NCI-H2171 (cell line): ENCODE results near the gene HOTAIR.

ENCODE experiments used
- DNase-seq: peaks from one replicate; lab custom pipeline; 2025; lab: John Stamatoyannopoulos, UW

HOTAIR gene

GRCh38 chr12:53988541-53989226, 13.9 kb upstream of the HOTAIR start:
- no peak for DNase-seq

- no peak for DNase-seq
Measured at GRCh38 chr12:53987787-53988230, 13.1 kb upstream of the HOTAIR start.

DNA sequence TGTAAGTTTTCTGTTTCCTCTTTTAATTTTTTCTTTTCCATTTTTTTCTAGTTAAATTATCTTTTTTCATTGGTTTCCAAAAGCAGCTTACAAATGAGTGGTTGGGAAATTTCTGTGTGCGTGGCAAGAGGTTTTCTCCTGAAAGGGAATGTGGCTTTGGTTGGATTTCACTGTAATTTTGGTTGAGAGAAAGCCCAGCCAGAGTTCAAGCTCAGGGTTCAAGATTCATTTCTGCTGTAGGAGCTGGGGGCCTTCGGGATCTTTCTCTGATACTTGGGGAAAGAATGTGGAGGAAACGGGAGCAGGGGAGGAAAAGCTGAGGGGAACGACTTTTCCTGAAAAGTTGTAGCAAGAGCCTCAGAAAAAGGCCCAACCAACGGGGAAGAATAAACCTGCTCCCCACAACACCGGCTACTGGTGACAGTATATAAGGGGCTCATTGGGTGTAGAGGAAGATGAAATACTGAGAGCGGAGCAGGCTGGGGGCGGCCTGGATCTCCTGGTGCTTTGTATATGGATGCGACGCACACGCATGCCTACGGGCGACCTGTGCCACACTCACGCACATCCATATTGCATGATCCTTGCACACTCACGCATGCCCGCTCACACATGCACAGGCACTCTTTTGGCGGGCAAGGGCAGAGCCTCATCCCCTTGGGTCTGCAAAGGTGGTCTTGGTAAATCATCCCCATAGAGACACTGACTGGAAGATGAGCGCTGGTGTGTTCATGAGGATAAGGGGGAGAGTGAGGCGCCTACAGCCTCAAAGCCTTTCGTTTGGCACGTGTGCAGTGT, 12.1 kb upstream of the HOTAIR start:
- DNase-seq, result no peak

GRCh38 chr12:53985994-53986685, 11.4 kb upstream of the HOTAIR start:
- DNase-seq, result no peak

GRCh38 chr12:53985692-53985993, 10.9 kb upstream of the HOTAIR start:
- DNase-seq, result no peak

- peak; percentile 97 for DNase-seq
Measured at GRCh38 chr12:53984901-53985691, 10.3 kb upstream of the HOTAIR start, which contains the start of gene HOXC10. HOXC10 (plus strand) TSS chr12:53985146; CDS start chr12:53985260, 114 bp downstream.

DNA sequence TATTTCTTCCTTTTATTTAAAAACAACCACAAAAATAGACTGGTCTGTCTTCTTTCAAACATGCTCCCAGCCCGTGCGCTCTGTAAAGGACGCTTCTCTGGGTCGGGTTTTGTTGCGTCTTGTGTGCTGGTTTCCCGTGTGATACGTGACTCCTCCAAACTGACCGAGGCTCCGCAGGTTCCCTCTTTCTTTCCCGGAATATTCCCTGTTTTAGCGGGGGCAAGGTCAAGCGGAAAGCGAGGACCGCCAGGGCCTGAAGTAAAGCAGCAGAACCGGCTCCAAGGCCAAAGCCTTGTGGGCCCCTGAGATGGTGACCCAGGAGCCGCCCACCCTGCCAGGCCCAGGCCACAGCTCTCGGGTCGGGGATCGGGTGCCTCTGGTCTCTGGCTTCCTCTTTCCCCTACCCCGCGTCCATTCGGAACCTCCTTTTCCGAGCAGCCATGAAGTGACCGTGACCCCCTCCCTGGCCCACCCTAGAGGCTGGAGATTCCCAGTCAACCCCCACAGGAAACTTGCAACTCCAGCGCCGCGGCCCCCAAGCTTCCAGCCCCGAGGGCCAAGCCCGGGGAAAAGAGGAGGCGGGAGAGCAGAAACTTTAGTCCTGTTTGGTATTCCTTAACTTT, 9.3 kb upstream of the HOTAIR start:
- no peak for DNase-seq

- DNase-seq, result no peak
Measured at GRCh38 chr12:53983568-53983949, 8.8 kb upstream of the HOTAIR start.

- DNase-seq, result no peak
Measured at GRCh38 chr12:53982648-53983567, 8.2 kb upstream of the HOTAIR start.

DNA sequence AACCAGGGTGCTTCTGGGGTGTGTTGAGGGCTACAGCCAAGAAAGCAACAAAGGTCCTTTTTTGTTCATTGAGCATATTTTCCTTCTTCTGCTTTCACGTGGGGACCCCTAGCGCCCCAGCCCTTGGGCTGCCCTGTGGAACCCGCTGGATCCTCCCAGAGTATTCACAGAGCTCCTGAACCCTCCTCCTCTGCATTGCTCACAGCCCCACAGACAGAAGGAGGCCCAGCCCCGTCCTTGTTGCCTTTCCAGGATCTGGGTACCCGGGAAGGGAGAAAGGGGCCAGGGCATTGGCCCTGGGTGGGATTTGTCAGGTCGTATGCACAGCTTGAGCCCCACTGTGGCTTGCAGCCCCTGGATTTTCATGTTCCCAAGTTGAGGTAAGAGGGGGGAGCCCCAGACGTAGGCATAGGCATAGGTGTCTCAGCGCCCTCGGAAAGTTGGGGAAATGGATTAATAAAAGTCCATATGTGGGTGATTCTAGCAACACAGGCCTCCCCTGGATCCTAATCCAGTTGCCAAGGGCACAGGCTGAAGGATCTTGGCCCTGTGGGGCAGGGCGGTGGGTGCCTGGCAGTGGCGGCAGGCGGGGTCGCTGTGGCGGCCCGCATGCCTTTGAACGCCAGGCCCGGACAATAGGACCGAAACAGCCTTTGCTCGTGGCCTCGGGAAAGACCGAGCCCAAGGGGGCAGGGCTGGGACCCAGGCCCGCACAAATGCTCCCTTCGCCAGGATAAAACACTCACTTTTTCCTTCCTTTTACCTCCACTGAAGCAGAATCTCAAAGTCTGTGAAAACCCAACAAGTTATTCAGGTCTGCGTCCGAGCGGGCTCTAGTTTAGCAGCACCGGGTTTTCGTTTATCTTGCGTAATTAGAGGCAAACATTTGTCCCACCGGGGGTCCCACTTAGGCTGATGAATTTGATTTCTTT, 7.1 kb upstream of the HOTAIR start:
- no peak for DNase-seq

DNA sequence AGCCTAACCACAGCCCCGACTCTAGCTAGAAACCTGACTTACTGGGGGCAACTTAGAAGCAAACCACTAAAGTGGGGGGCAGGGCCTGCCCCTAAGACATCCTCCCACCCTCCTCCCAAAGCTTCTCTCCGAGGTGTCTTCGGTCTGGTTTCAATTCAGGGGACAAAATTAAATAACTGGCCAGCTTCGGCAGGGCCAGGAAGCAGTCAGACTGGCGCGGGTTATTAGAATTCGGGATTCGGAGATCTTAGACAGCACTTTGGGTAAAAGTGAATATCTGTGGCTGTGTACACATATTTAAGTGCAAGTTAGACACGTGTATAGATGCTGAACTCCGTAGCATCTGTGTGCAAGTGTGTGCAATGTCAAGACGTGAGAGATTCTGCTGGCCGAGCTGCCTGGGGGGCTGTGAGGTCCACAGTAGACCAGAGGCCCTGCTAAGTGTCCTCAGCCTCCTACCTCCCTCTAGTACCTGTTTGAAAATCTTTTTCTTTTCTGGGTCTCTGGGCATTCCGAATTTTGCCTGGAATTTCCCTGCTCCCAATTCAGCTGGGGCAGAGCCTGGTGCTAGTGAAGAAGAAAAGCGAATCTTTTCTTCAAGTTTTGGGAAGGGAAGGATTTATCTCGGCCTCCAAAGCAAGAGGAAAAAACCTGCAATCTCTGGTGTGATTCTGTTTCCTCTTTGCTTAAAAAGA, 6.2 kb upstream of the HOTAIR start:
- no peak for DNase-seq

DNA sequence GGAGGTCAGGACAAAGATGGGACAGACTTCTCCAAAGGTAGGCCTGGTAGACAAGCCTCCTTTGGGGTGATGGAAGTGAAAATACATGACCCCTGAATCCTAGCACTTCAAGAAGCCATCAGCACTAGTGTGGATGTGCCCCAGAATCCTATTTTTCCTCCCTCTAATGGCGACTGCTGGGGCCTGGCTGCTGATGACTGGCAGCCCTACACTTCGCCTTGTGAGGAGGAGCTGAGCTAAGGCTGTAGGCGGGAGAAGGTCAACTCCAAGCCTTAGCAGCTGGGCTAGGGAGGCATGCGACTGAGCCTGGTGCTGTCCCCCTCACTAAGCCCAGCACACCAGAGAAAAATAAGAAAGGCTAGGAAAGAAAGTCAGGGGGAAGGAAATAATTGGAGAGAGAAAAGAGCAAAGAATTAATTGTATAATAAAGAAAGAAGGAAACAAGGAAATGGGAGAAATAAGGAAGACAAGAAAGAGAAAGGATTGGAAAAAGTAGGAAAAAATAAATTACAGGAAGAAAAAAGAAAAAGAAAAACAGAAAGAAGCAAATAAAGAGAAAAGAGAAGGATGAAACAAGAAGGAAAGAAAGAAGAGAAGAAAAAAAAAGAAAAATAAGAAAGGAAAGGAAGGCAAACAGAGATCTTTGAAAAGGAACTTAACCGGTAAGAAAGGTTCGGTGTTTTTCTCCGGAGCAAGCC, 5.5 kb upstream of the HOTAIR start:
- DNase-seq, result no peak

DNA sequence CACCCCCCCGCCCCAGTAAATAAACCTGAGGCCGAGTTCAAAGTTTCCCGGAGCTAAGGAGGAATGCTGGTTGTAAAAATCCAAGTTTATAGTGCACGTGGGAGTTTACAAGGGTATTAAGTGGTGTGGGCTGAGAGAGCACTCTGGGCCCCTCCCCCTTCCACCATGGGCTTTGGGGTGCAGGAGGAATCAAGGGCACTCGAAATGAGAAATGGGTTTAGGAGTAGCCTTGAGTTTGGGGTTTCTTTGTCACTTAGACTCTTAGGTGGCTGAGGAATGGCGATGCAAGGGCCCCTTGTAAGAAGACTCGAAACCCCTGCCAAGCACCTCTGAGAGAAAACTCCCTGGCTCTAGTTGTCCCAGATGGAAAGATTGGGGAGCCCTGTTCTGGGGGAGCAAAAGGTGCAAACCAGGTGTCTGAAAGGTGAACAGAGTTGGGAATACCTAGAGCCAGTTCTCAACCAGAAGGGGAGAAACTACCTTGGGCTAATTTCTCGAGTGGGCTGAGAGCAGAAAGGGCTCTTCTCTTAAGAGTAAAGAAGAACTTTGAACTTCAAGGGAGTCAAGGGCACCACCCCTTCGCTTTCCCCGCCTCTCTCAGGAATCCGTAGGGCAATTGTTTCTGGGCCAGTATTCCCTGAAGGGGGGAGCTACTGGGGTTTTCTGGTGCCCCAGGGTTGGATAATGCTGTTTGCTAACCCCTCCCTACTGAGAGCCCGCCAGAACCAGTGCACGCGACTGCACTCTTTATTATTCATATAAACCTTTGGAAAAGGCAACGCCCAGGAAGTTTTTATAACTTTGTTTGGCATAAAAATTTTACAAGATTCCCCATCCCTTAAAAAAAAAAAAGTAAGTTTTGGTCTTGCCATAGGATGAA, 4.0 kb upstream of the HOTAIR start:
- no peak for DNase-seq

GRCh38 chr12:53977596-53978445, 3.1 kb upstream of the HOTAIR start:
- no peak for DNase-seq

DNA sequence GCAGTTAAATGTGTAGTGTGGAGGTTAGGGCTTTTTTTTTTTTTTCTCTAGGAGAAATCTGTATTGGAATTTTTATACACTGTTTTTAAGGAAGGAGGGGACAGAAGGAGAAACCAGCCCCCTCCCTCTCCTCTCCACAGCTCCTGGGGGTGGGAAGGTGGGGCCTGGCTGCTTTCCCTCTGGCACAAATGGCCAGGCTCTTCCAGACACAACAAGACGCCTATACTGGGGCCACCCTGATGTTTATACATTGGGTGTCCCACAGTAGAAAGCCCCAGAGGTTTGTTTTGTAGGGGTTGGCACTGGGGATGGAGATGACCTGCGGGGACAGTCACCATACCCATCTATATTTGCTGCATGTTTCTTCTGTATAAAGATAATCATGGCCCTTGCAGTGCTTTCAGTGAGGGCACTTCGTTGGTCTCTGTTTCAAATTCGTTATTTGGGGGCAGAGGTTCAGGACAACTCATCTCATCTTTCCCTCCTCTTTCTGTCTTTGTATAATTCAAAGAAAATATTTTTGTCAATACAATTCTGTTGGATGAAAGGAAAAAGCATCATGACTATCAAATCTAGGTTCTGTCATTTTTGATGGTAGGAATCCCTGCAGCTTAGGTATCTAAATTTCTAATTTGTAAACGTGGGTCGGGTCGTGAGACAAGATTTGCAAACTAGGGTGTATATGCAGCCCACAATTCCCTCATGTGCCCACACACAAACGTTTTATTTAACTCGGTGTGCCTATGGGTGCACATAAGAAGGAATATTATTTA, 2.3 kb upstream of the HOTAIR start:
- DNase-seq, result no peak
